HFFc6 (cell line): ENCODE data around the gene PAOX. TPM values are rescaled to one million over a fixed set of nuclear protein-coding genes. Genes with fewer than 3 reads are reported as not detected.
A peak's percentile ranks its signal among the peaks of the same experiment; 100 is the strongest.

Experiments used
- DNase-seq: peaks from one replicate; pipeline ENCODE4 v3.0.0-alpha.2; 2018
- H3K27ac Mint-ChIP-seq: 2 replicates; pipeline ENCODE4 v1.8.0; 2020; ENCODE audit warnings: mild to moderate bottlenecking, mixed read lengths
- H3K27me3 Mint-ChIP-seq: 2 replicates; pipeline ENCODE4 v1.8.0; 2021; ENCODE audit warnings: mild to moderate bottlenecking, moderate library complexity, mixed read lengths; ENCODE audit not compliant: insufficient read depth
- H3K36me3 Mint-ChIP-seq: 2 replicates; pipeline ENCODE4 v1.8.0; 2021; ENCODE audit warnings: low read depth, mixed read lengths
- H3K4me1 Mint-ChIP-seq: 2 replicates; pipeline ENCODE4 v1.8.0; 2020; ENCODE audit warnings: low read depth, mixed read lengths
- H3K4me3 Mint-ChIP-seq: 2 replicates; pipeline ENCODE4 v1.8.0; 2020; ENCODE audit warnings: mild to moderate bottlenecking, moderate library complexity, mixed read lengths
- H3K9me3 Mint-ChIP-seq: 2 replicates; pipeline ENCODE4 v1.8.0; 2020; ENCODE audit warnings: mild to moderate bottlenecking, mixed read lengths
- CTCF ChIP-seq: fragments of 200-600 bp; sonication (generic); IDR thresholded peaks from 2 replicates; pipeline ENCODE4 v1.5.0; 2021; ENCODE audit warnings: antibody characterized with exemption, mild to moderate bottlenecking
- total RNA-seq, 6 experiments: library from RNA; stranded (reverse); fragmentation: NEBNext Ultra II Directional; extraction: Animal tissue kit (Norgen Biotek cat#: 25700); gene quantifications; 2 replicates in 1 of 6; 3 replicates in 5 of 6; pipeline ENCODE4 v1.2.3, GENCODE V29; 2021

Gene PAOX
- total RNA-seq, 6 experiments from 2014 or later: 2.4 to 4.9 (median 3.6) TPM

- Mint-ChIP-seq H3K9me3 (no peaks in the 10 kb centered on the region), H3K27ac (no peak overlapping the region), H3K4me3 (no peak overlapping the region), H3K4me1 (peaks cover 6% of the 10 kb centered on the region), H3K36me3 (no peaks in the 10 kb centered on the region), H3K27me3 (no peaks in the 10 kb centered on the region; the same call in 1 of the 2 replicates)
- TF ChIP-seq CTCF: no peak
- no peak for DNase-seq
Measured at GRCh38 chr10:133377025-133377817, 1.8 kb upstream of the PAOX start.

GRCh38 chr10:133377818-133378250, 1.2 kb upstream of the PAOX start:
- Mint-ChIP-seq H3K4me3 (peak overlapping the region; percentile 83), H3K36me3 (no peaks in the 10 kb centered on the region), H3K9me3 (no peaks in the 10 kb centered on the region), H3K4me1 (peaks cover 6% of the 10 kb centered on the region), H3K27ac (peak overlapping the region; percentile 42; the same call in 1 of the 2 replicates), H3K27me3 (no peaks in the 10 kb centered on the region; the same call in 1 of the 2 replicates)
- no peak for TF ChIP-seq CTCF
- no peak for DNase-seq

GRCh38 chr10:133378251-133379096, 588 bp upstream of the PAOX start:
- peak; percentile 7 for DNase-seq
- Mint-ChIP-seq H3K27ac (peak overlapping the region; percentile 42; the same call in 1 of the 2 replicates), H3K9me3 (no peaks in the 10 kb centered on the region), H3K36me3 (no peaks in the 10 kb centered on the region), H3K4me1 (peaks cover 6% of the 10 kb centered on the region), H3K4me3 (peak overlapping the region; percentile 83), H3K27me3 (no peaks in the 10 kb centered on the region)
- TF ChIP-seq CTCF: no peak

- TF ChIP-seq CTCF: no peak
- Mint-ChIP-seq H3K4me1 (no peaks in the 10 kb centered on the region), H3K4me3 (peak overlapping the region; percentile 46; the same call in 1 of the 2 replicates), H3K36me3 (no peaks in the 10 kb centered on the region; the same call in 1 of the 2 replicates), H3K9me3 (no peaks in the 10 kb centered on the region), H3K27ac (no peak overlapping the region), H3K27me3 (no peaks in the 10 kb centered on the region)
- no peak for DNase-seq
Measured at GRCh38 chr10:133379801-133380666, 972 bp downstream of the PAOX start.

GRCh38 chr10:133381036-133381435, 2.0 kb downstream of the PAOX start:
- Mint-ChIP-seq H3K36me3 (no peaks in the 10 kb centered on the region; the same call in none of the 2 replicates), H3K27ac (no peak overlapping the region), H3K9me3 (no peaks in the 10 kb centered on the region), H3K4me3 (no peak overlapping the region), H3K4me1 (no peaks in the 10 kb centered on the region), H3K27me3 (no peaks in the 10 kb centered on the region)
- TF ChIP-seq CTCF: no peak
- no peak for DNase-seq
